B cell (primary cell): ENCODE results near the gene TUBA3E. TPM values are rescaled to one million over a fixed set of nuclear protein-coding genes. Genes with fewer than 3 reads are reported as not detected.
"Not testable (repeated sequence)": the region's sequence is repeated elsewhere in the genome, so short reads cannot be mapped to it uniquely, and the experiment has no call there.

Experiments used
- ATAC-seq: fragments of 200-7000 bp; cut with Tn5 transposase; one replicate; pipeline ENCODE4 v1.10.0; 2021; ENCODE audit warnings: low read depth, mild to moderate bottlenecking, moderate number of reproducible peaks, moderate library complexity
- CTCF ChIA-PET: fragments of 350-600 bp; sonication (Branson Sonifier 250); formaldehyde crosslinking; loops from one replicate; lab custom pipeline; 2021; ENCODE audit warnings: antibody characterized with exemption, inconsistent platforms; lab: Charles Lee
- POLR2A ChIA-PET: fragments of 350-600 bp; sonication (Branson Sonifier 250); formaldehyde crosslinking; loops from one replicate; lab custom pipeline; 2021; ENCODE audit warnings: antibody characterized with exemption; lab: Charles Lee
- DNase-seq: peaks from one replicate; pipeline ENCODE4 v3.0.0; 2013
- H2AFZ ChIP-seq: 2 replicates; pipeline ENCODE4 v1.6.1; 2012; ENCODE audit warnings: mild to moderate bottlenecking, low read depth, low read length; ENCODE audit not compliant: insufficient read depth, poor library complexity, severe bottlenecking
- H3K27ac ChIP-seq, 2 donors: 1 replicate in 1 of 2; 2 replicates in 1 of 2; pipeline ENCODE4 v1.5.1; 2012 to 2013; ENCODE audit warnings: low read length in 2 of 2, mild to moderate bottlenecking in 2 of 2, moderate library complexity in 1 of 2
- H3K27me3 ChIP-seq, 4 experiments: fragments of 200-600 bp in 1 of 4; sonication (generic) in 1 of 4; replicated peaks in 1 of 4; 1 replicate in 2 of 4; 2 replicates in 2 of 4; pipeline versions ENCODE4 v1.6.1 to v1.7.0; 2013 to 2016; ENCODE audit warnings: low read length in 3 of 4, mild to moderate bottlenecking in 2 of 4, mixed read lengths in 1 of 4, moderate library complexity in 1 of 4; ENCODE audit not compliant: insufficient read depth in 4 of 4, control insufficient read depth in 3 of 4; ENCODE audit errors: control extremely low read depth in 1 of 4
- H3K36me3 ChIP-seq, 2 experiments: replicated peaks in 1 of 2; 1 replicate in 1 of 2; 2 replicates in 1 of 2; pipeline versions ENCODE4 v1.6.1 to v1.7.1; 2013; ENCODE audit warnings: low read length in 1 of 2; ENCODE audit not compliant: insufficient read depth in 2 of 2, control insufficient read depth in 1 of 2; ENCODE audit errors: control extremely low read depth in 1 of 2, extremely low read depth in 1 of 2
- H3K4me1 ChIP-seq, 2 donors: fragments of 200-600 bp in 1 of 2; sonication (generic) in 1 of 2; 1 replicate in 1 of 2; 2 replicates in 1 of 2; pipeline versions ENCODE4 v1.5.1 to v1.6.1; 2013 to 2017; ENCODE audit warnings: low read length in 2 of 2; ENCODE audit not compliant: control insufficient read depth in 2 of 2, insufficient read depth in 2 of 2
- H3K4me2 ChIP-seq: replicated peaks from 2 replicates; pipeline ENCODE3; 2012; ENCODE audit warnings: mild to moderate bottlenecking, low read depth, low read length; ENCODE audit not compliant: poor library complexity, severe bottlenecking
- H3K4me3 ChIP-seq, 5 experiments: fragments of 200-600 bp in 1 of 5; sonication (generic) in 1 of 5; 1 replicate in 3 of 5; 2 replicates in 2 of 5; pipeline versions ENCODE4 v1.5.1 to v1.7.0; 2011 to 2016; ENCODE audit warnings: low read length in 4 of 5, mild to moderate bottlenecking in 4 of 5, low read depth in 2 of 5, control low read depth in 1 of 5, moderate library complexity in 1 of 5; ENCODE audit not compliant: insufficient read depth in 1 of 5; ENCODE audit errors: control extremely low read depth in 1 of 5, extremely low read depth in 1 of 5
- H3K79me2 ChIP-seq: fragments of 200-600 bp; sonication (generic); one replicate; pipeline ENCODE4 v1.6.0; 2016; ENCODE audit warnings: low read length; ENCODE audit not compliant: control insufficient read depth, insufficient read depth
- H3K9ac ChIP-seq: fragments of 200-600 bp; sonication (generic); 2 replicates; pipeline ENCODE4 v1.6.1; 2017; ENCODE audit warnings: mild to moderate bottlenecking, low read length, moderate library complexity
- H3K9me3 ChIP-seq, 3 donors: one replicate each; pipeline versions ENCODE4 v1.6.1 to v1.7.1; 2013; ENCODE audit warnings: low read length in 2 of 3; ENCODE audit not compliant: control insufficient read depth in 2 of 3, insufficient read depth in 1 of 3; ENCODE audit errors: control extremely low read depth in 1 of 3
- H4K20me1 ChIP-seq: 2 replicates; pipeline ENCODE4 v1.6.0; 2012; ENCODE audit warnings: mild to moderate bottlenecking, low read length; ENCODE audit not compliant: insufficient read depth, control insufficient read depth, poor library complexity, severe bottlenecking
- H3K27ac Mint-ChIP-seq: one replicate; pipeline ENCODE4 v1.8.0; 2021; ENCODE audit warnings: mixed read lengths
- H3K27me3 Mint-ChIP-seq: one replicate; pipeline ENCODE4 v1.8.0; 2021; ENCODE audit warnings: mixed read lengths
- H3K4me1 Mint-ChIP-seq: one replicate; pipeline ENCODE4 v1.8.0; 2021; ENCODE audit warnings: mixed read lengths
- H3K4me3 Mint-ChIP-seq: one replicate; pipeline ENCODE4 v1.8.0; 2021; ENCODE audit warnings: mixed read lengths
- H3K9me3 Mint-ChIP-seq: one replicate; pipeline ENCODE4 v1.8.0; 2022; ENCODE audit warnings: mixed read lengths; ENCODE audit not compliant: insufficient read depth
- EZH2 ChIP-seq: IDR thresholded peaks from 2 replicates; pipeline ENCODE4 v1.6.1; 2012; ENCODE audit warnings: borderline replicate concordance, low read depth, mild to moderate bottlenecking, moderate library complexity, low read length; ENCODE audit not compliant: insufficient read depth, poor library complexity, severe bottlenecking
- WGBS: methylation state at CpG from one replicate; pipeline ENCODE4 v1.1.5; 2013; ENCODE audit warnings: missing lambda C conversion rate; ENCODE audit not compliant: insufficient coverage; 5-methylcytosine and 5-hydroxymethylcytosine counted together
- intact Hi-C: fragments of 100-400 bp; cut with micrococcal nuclease; formaldehyde crosslinking; loops from one replicate; pipeline ENCODE4 v1.10.0; 2022
- polyA plus RNA-seq: library from polyadenylated mRNA; depleted of rRNA; stranded (reverse); fragments of >200 nt; gene quantifications from 2 replicates; pipeline ENCODE4 v1.2.3, GENCODE V29; 2012
- total RNA-seq, 2 donors: library from RNA; stranded (reverse); fragments of 120-200 nt in 1 of 2; gene quantifications; 1 replicate in 1 of 2; 2 replicates in 1 of 2; pipeline versions ENCODE4 v1.2.3 to v1.2.4, GENCODE V29; 2013 to 2022
- TF ChIP-seq, protein P1 (sequence below): fragments of 200-600 bp; IDR thresholded peaks from one replicate; pipeline ENCODE4 v1.8.0; 2022; ENCODE audit warnings: antibody characterized with exemption, mild to moderate bottlenecking

The TUBA3E gene
- total and polyA plus RNA-seq, 2 donors (not counting 1 experiment from before 2014, with no cell fraction given) = not detected

GRCh38 chr2:130192451-130192850, 5.8 kb downstream of the TUBA3E start:
- DNase-seq, H3K4me3 ChIP-seq, H3K4me1 ChIP-seq, H3K27me3 Mint-ChIP-seq, intact Hi-C loops, H3K27ac ChIP-seq, H3K36me3 ChIP-seq, H3K27ac Mint-ChIP-seq, POLR2A ChIA-PET, H3K9ac ChIP-seq, H3K9me3 ChIP-seq, H3K4me1 Mint-ChIP-seq, H3K4me3 Mint-ChIP-seq, H3K9me3 Mint-ChIP-seq, H2AFZ ChIP-seq, CTCF ChIA-PET, H3K27me3 ChIP-seq, H3K79me2 ChIP-seq, H3K4me2 ChIP-seq, ATAC-seq, H4K20me1 ChIP-seq: not testable (repeated sequence)
- WGBS = 88% methylated on average over 2 of the region's 3 CpGs

DNA sequence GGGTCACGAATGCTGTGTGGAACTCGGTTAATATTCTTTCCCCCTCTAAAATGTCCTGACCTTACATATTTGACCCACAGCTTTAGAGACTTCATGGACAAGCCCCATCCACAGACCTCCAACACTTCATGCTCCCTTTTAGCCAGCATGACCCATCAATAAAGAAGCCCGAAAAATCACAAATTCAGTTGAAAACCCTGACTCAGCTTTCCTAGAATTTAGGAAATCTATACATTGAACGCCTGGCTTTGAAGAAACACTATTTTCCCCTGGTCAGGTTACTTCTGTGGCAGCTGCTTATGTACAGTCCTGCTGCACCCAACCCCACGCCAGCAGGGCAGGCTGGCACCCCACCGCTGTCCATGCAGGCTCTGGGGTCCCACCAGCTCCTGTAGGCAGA, 6.9 kb downstream of the TUBA3E start:
- H3K79me2 ChIP-seq, H3K9me3 ChIP-seq, H3K4me1 ChIP-seq, H3K27me3 Mint-ChIP-seq, H3K27me3 ChIP-seq, H4K20me1 ChIP-seq, H3K9ac ChIP-seq, H3K9me3 Mint-ChIP-seq, H3K27ac Mint-ChIP-seq, H3K4me1 Mint-ChIP-seq, H3K36me3 ChIP-seq, H3K4me2 ChIP-seq, H2AFZ ChIP-seq, H3K4me3 ChIP-seq, H3K4me3 Mint-ChIP-seq, H3K27ac ChIP-seq, ATAC-seq, POLR2A ChIA-PET, intact Hi-C loops, CTCF ChIA-PET, DNase-seq: not testable (repeated sequence)
- WGBS = 93% methylated on average over 6 of the region's 6 CpGs

DNA sequence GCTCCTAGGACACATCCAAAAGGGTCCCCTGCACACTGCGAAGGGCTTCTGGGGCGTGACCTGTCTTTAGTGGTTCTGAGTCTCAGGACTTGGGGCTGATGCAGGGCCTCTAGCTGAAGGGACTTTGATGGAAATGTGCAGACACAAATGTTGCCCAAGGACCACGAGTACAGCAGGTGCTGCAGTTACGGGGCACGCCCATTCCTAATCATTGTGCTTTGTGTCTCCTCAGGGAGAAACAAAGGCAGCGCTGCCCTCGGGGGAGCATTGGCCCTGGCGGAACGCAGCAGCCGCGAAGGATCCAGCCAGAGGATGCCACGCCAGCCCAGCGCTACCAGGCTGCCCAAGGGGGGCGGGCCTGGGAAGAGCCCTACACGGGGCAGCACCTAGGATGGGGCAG, 8.0 kb downstream of the TUBA3E start:
- ATAC-seq = no peak
- TF ChIP-seq, protein P1, sequence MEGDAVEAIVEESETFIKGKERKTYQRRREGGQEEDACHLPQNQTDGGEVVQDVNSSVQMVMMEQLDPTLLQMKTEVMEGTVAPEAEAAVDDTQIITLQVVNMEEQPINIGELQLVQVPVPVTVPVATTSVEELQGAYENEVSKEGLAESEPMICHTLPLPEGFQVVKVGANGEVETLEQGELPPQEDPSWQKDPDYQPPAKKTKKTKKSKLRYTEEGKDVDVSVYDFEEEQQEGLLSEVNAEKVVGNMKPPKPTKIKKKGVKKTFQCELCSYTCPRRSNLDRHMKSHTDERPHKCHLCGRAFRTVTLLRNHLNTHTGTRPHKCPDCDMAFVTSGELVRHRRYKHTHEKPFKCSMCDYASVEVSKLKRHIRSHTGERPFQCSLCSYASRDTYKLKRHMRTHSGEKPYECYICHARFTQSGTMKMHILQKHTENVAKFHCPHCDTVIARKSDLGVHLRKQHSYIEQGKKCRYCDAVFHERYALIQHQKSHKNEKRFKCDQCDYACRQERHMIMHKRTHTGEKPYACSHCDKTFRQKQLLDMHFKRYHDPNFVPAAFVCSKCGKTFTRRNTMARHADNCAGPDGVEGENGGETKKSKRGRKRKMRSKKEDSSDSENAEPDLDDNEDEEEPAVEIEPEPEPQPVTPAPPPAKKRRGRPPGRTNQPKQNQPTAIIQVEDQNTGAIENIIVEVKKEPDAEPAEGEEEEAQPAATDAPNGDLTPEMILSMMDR = no peak
- TF ChIP-seq EZH2 = no peak
- Mint-ChIP-seq H3K4me3 (no peak overlapping the region), H3K9me3 (no peaks in the 10 kb centered on the region), H3K27ac (no peak overlapping the region), H3K4me1 (no peaks in the 10 kb centered on the region), H3K27me3 (no peaks in the 10 kb centered on the region)
- H3K9ac ChIP-seq = no peak overlapping the region
- no peak overlapping the region for H3K4me3 ChIP-seq
- no peaks in the 10 kb centered on the region for H4K20me1 ChIP-seq
- CTCF ChIA-PET = no interaction called here
- DNase-seq = no peak
- no peaks in the 10 kb centered on the region for H3K4me1 ChIP-seq
- H2AFZ ChIP-seq = no peak overlapping the region
- H3K9me3 ChIP-seq = no peaks in the 10 kb centered on the region
- H3K4me2 ChIP-seq = no peak overlapping the region
- H3K79me2 ChIP-seq = no peaks in the 10 kb centered on the region
- WGBS = 88% methylated on average over 15 of the region's 15 CpGs
- intact Hi-C loops = no loop called here
- POLR2A ChIA-PET = no interaction called here
- no peaks in the 10 kb centered on the region for H3K36me3 ChIP-seq
- H3K27ac ChIP-seq = no peak overlapping the region
- H3K27me3 ChIP-seq = no peaks in the 10 kb centered on the region
